Activated CD8-positive, alpha-beta memory T cell treated with anti-CD3 and anti-CD28 coated beads for 1 hour (primary cell): Measurements from ENCODE around the gene PET117.
"Not testable (repeated sequence)": the region's sequence is repeated elsewhere in the genome, so short reads cannot be mapped to it uniquely, and the experiment has no call there.

Experiments
- DNase-seq, 2 donors: peaks; one replicate each; pipeline ENCODE4 v3.0.0-alpha.2; 2020; ENCODE audit warnings: low read depth in 1 of 2; ENCODE audit errors: extremely low read depth in 1 of 2

The PET117 gene

GRCh38 chr20:18156045-18156444, 18.4 kb downstream of the PET117 start:
- no peak for DNase-seq

GRCh38 chr20:18164356-18164755, 26.7 kb downstream of the PET117 start:
- no peak for DNase-seq

- no peak for DNase-seq
These were observed 27.9 kb downstream of the PET117 start for GRCh38 chr20:18165553-18165952.

- no peak for DNase-seq
These were observed 28.7 kb downstream of the PET117 start for GRCh38 chr20:18166241-18166881.

- DNase-seq: no peak
These were observed 29.3 kb downstream of the PET117 start for GRCh38 chr20:18166950-18167349.

- no peak for DNase-seq
These were observed 34.7 kb downstream of the PET117 start for GRCh38 chr20:18172379-18172778.

- DNase-seq: no peak
These were observed 37.4 kb downstream of the PET117 start for GRCh38 chr20:18174906-18175683.

- DNase-seq: no peak
These were observed 38.7 kb downstream of the PET117 start for GRCh38 chr20:18176318-18176785.

- not testable (repeated sequence) for DNase-seq
These were observed 42.7 kb downstream of the PET117 start for GRCh38 chr20:18180366-18180765.

GRCh38 chr20:18180815-18181214, 43.2 kb downstream of the PET117 start:
- DNase-seq: no peak

- DNase-seq: no peak
These were observed 49.4 kb downstream of the PET117 start for GRCh38 chr20:18187020-18187419.

GRCh38 chr20:18188434-18188833, 50.8 kb downstream of the PET117 start:
- DNase-seq: no peak

- no peak for DNase-seq
These were observed 52.9 kb downstream of the PET117 start for GRCh38 chr20:18190338-18191233.

- DNase-seq: no peak
These were observed 53.6 kb downstream of the PET117 start for GRCh38 chr20:18191306-18191705.
